ENCODE results near the gene KIAA1614.

DNA sequence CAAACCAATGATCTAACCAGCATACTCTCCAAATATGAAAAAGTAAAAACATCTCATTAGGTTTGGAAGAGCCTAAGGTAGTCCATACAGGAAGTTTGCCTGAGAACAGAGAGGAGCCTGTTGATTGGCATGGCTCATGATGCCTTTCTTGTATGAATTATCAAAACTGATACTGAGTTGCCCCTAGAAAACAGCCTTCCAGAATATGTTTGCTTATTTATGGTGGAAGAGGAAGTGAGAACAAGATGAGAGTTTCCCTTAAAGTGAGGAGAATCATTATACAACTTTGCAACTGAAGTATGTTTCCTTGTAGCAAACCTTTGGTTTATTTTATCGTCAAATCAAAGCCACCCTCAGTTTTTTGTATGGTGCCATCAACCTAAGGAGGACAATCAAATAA lies 23.8 kb upstream of the KIAA1614 start:
- TF ChIP-seq POLR2AphosphoS5 (IDR thresholded peaks at IDR 0.05) (no peak), POLR2A (IDR thresholded peaks at IDR 0.05) (no peak)
- TF ChIP-seq, protein P1, sequence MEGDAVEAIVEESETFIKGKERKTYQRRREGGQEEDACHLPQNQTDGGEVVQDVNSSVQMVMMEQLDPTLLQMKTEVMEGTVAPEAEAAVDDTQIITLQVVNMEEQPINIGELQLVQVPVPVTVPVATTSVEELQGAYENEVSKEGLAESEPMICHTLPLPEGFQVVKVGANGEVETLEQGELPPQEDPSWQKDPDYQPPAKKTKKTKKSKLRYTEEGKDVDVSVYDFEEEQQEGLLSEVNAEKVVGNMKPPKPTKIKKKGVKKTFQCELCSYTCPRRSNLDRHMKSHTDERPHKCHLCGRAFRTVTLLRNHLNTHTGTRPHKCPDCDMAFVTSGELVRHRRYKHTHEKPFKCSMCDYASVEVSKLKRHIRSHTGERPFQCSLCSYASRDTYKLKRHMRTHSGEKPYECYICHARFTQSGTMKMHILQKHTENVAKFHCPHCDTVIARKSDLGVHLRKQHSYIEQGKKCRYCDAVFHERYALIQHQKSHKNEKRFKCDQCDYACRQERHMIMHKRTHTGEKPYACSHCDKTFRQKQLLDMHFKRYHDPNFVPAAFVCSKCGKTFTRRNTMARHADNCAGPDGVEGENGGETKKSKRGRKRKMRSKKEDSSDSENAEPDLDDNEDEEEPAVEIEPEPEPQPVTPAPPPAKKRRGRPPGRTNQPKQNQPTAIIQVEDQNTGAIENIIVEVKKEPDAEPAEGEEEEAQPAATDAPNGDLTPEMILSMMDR (IDR thresholded peaks at IDR 0.05): no peak

Data from breast epithelium (tissue), 3 donors.